Measurements from ENCODE around the gene GPX6.
"Not testable (repeated sequence)": the region's sequence is repeated elsewhere in the genome, so short reads cannot be mapped to it uniquely, and the experiment has no call there.

GPX6 gene

GRCh38 chr6:28480253-28480932 lies 35.2 kb downstream of the GPX6 start:
- no peak for DNase-seq

- DNase-seq, result no peak
These were observed 37.1 kb downstream of the GPX6 start for GRCh38 chr6:28478518-28478917.

GRCh38 chr6:28474441-28475219 lies 41.0 kb downstream of the GPX6 start:
- DNase-seq, result peak in 1 of 2 donors; percentile 7

- not testable (repeated sequence) for DNase-seq
These were observed 46.3 kb downstream of the GPX6 start for GRCh38 chr6:28469153-28469745.

GRCh38 chr6:28468056-28468455 lies 47.5 kb downstream of the GPX6 start:
- no peak for DNase-seq

- no peak for DNase-seq
These were observed 53.2 kb downstream of the GPX6 start for GRCh38 chr6:28462401-28462800.

GRCh38 chr6:28458568-28458967 lies 57.0 kb downstream of the GPX6 start:
- DNase-seq, result no peak
